Measurements from ENCODE around the gene IMMP2L. TPM values are rescaled to one million over a fixed set of nuclear protein-coding genes. Genes with fewer than 3 reads are reported as not detected.

Gene IMMP2L
- total RNA-seq, 2 donors from 2014 or later = 10.9 to 12.7 TPM

- H3K27ac Mint-ChIP-seq = no peak overlapping the region
- peaks cover 3% of the 10 kb centered on the region for H3K9me3 Mint-ChIP-seq
- ATAC-seq (no peak), DNase-seq (ENCODE audit: low spot score) (no peak)
- H3K36me3 Mint-ChIP-seq = no peaks in the 10 kb centered on the region
- H3K27me3 Mint-ChIP-seq = no peaks in the 10 kb centered on the region
- no peak overlapping the region for H3K4me3 Mint-ChIP-seq
- peaks cover 3 to 16% of the 10 kb centered on the region in 2 donors for H3K4me1 Mint-ChIP-seq (ENCODE audit: low read depth in 2 of 2)
These were observed 422.0 kb downstream of the IMMP2L start for GRCh38 chr7:111140091-111140865.

GRCh38 chr7:111138586-111138985 lies 423.7 kb downstream of the IMMP2L start:
- Mint-ChIP-seq H3K36me3 (no peaks in the 10 kb centered on the region), H3K9me3 (peaks cover 3% of the 10 kb centered on the region), H3K4me3 (peak overlapping the region; percentile 74), H3K27ac (peak overlapping the region; percentile 87 to 91), H3K27me3 (no peaks in the 10 kb centered on the region), H3K4me1 (ENCODE audit: low read depth in 2 of 2) (peaks cover 3 to 16% of the 10 kb centered on the region in 2 donors)
- DNase-seq (ENCODE audit: low spot score) = no peak
- no peak for ATAC-seq

GRCh38 chr7:111138193-111138569 lies 424.1 kb downstream of the IMMP2L start:
- ATAC-seq (peak; percentile 87 to 93), DNase-seq (ENCODE audit: low spot score) (peak; percentile 60)
- H3K27ac Mint-ChIP-seq = peak overlapping the region; percentile 87 to 91
- no peaks in the 10 kb centered on the region for H3K36me3 Mint-ChIP-seq
- H3K4me1 Mint-ChIP-seq (ENCODE audit: low read depth in 2 of 2) = peaks cover 3 to 16% of the 10 kb centered on the region in 2 donors
- H3K27me3 Mint-ChIP-seq = no peaks in the 10 kb centered on the region
- H3K9me3 Mint-ChIP-seq = peaks cover 3% of the 10 kb centered on the region
- peak overlapping the region; percentile 74 for H3K4me3 Mint-ChIP-seq

GRCh38 chr7:111137296-111138192 lies 424.7 kb downstream of the IMMP2L start:
- Mint-ChIP-seq H3K9me3 (peaks cover 3% of the 10 kb centered on the region), H3K27ac (peak overlapping the region; percentile 87 to 91), H3K36me3 (no peaks in the 10 kb centered on the region), H3K27me3 (no peaks in the 10 kb centered on the region), H3K4me3 (peak overlapping the region; percentile 74), H3K4me1 (ENCODE audit: low read depth in 2 of 2) (peaks cover 3 to 16% of the 10 kb centered on the region in 2 donors)
- DNase-seq (ENCODE audit: low spot score) = peak; percentile 58
- ATAC-seq = peak; percentile 79 to 80

GRCh38 chr7:111132833-111133232 lies 429.5 kb downstream of the IMMP2L start:
- no peaks in the 10 kb centered on the region for H3K27me3 Mint-ChIP-seq
- peaks cover 3% of the 10 kb centered on the region for H3K9me3 Mint-ChIP-seq
- peaks cover 2% of the 10 kb centered on the region in 2 donors for H3K4me1 Mint-ChIP-seq (ENCODE audit: low read depth in 2 of 2)
- DNase-seq (ENCODE audit: low spot score) (no peak), ATAC-seq (no peak)
- no peak overlapping the region for H3K4me3 Mint-ChIP-seq
- H3K27ac Mint-ChIP-seq = no peak overlapping the region
- H3K36me3 Mint-ChIP-seq = no peaks in the 10 kb centered on the region

- DNase-seq (ENCODE audit: low spot score) = no peak
- no peak overlapping the region for H3K27ac Mint-ChIP-seq
- H3K9me3 Mint-ChIP-seq = no peaks in the 10 kb centered on the region
- no peak overlapping the region for H3K4me3 Mint-ChIP-seq
- no peaks in the 10 kb centered on the region for H3K36me3 Mint-ChIP-seq
- no peak for ATAC-seq
- H3K4me1 Mint-ChIP-seq (ENCODE audit: low read depth in 2 of 2) = no peaks in the 10 kb centered on the region
- no peaks in the 10 kb centered on the region for H3K27me3 Mint-ChIP-seq
These were observed 432.9 kb downstream of the IMMP2L start for GRCh38 chr7:111129435-111129834.

- Mint-ChIP-seq H3K27ac (no peak overlapping the region), H3K4me3 (no peak overlapping the region), H3K27me3 (no peaks in the 10 kb centered on the region), H3K9me3 (no peaks in the 10 kb centered on the region), H3K36me3 (no peaks in the 10 kb centered on the region), H3K4me1 (ENCODE audit: low read depth in 2 of 2) (no peaks in the 10 kb centered on the region)
- no peak for DNase-seq (ENCODE audit: low spot score)
- no peak for ATAC-seq
These were observed 435.3 kb downstream of the IMMP2L start for GRCh38 chr7:111126987-111127386.

- Mint-ChIP-seq H3K9me3 (peaks cover 3% of the 10 kb centered on the region), H3K27me3 (no peaks in the 10 kb centered on the region), H3K4me3 (no peak overlapping the region), H3K27ac (no peak overlapping the region), H3K4me1 (ENCODE audit: low read depth in 2 of 2) (no peaks in the 10 kb centered on the region), H3K36me3 (no peaks in the 10 kb centered on the region)
- DNase-seq (ENCODE audit: low spot score) = no peak
- ATAC-seq = no peak
These were observed 446.3 kb downstream of the IMMP2L start for GRCh38 chr7:111115966-111116365.

- no peak for ATAC-seq
- Mint-ChIP-seq H3K4me3 (no peak overlapping the region), H3K27ac (no peak overlapping the region), H3K36me3 (no peaks in the 10 kb centered on the region), H3K9me3 (peaks cover 3% of the 10 kb centered on the region), H3K27me3 (no peaks in the 10 kb centered on the region), H3K4me1 (ENCODE audit: low read depth in 2 of 2) (no peaks in the 10 kb centered on the region)
- no peak for DNase-seq (ENCODE audit: low spot score)
These were observed 448.9 kb downstream of the IMMP2L start for GRCh38 chr7:111113263-111114017.

GRCh38 chr7:111112439-111112838 lies 449.9 kb downstream of the IMMP2L start:
- Mint-ChIP-seq H3K27me3 (no peaks in the 10 kb centered on the region), H3K9me3 (peaks cover 3% of the 10 kb centered on the region), H3K27ac (no peak overlapping the region), H3K36me3 (no peaks in the 10 kb centered on the region), H3K4me1 (ENCODE audit: low read depth in 2 of 2) (no peaks in the 10 kb centered on the region), H3K4me3 (no peak overlapping the region)
- DNase-seq (ENCODE audit: low spot score) (no peak), ATAC-seq (no peak)

- Mint-ChIP-seq H3K36me3 (no peaks in the 10 kb centered on the region), H3K9me3 (peaks cover 3% of the 10 kb centered on the region), H3K27ac (no peak overlapping the region), H3K4me3 (no peak overlapping the region), H3K4me1 (ENCODE audit: low read depth in 2 of 2) (no peaks in the 10 kb centered on the region), H3K27me3 (no peaks in the 10 kb centered on the region)
- ATAC-seq (no peak), DNase-seq (ENCODE audit: low spot score) (no peak)
These were observed 453.8 kb downstream of the IMMP2L start for GRCh38 chr7:111108496-111108895.

- no peak overlapping the region for H3K4me3 Mint-ChIP-seq
- H3K27me3 Mint-ChIP-seq = no peaks in the 10 kb centered on the region
- H3K27ac Mint-ChIP-seq = no peak overlapping the region
- no peak for ATAC-seq
- no peaks in the 10 kb centered on the region for H3K4me1 Mint-ChIP-seq (ENCODE audit: low read depth in 2 of 2)
- no peak for DNase-seq (ENCODE audit: low spot score)
- no peaks in the 10 kb centered on the region for H3K36me3 Mint-ChIP-seq
- H3K9me3 Mint-ChIP-seq = peaks cover 3% of the 10 kb centered on the region
These were observed 454.3 kb downstream of the IMMP2L start for GRCh38 chr7:111108000-111108399.

- ATAC-seq (no peak), DNase-seq (ENCODE audit: low spot score) (no peak)
- Mint-ChIP-seq H3K27me3 (no peaks in the 10 kb centered on the region), H3K36me3 (no peaks in the 10 kb centered on the region), H3K9me3 (peaks cover 3% of the 10 kb centered on the region), H3K4me1 (ENCODE audit: low read depth in 2 of 2) (no peaks in the 10 kb centered on the region), H3K4me3 (no peak overlapping the region), H3K27ac (no peak overlapping the region)
These were observed 454.7 kb downstream of the IMMP2L start for GRCh38 chr7:111107579-111107978.
